K562 (cell line): ENCODE results near the gene NKIRAS1. TPM values are rescaled to one million over a fixed set of nuclear protein-coding genes. Genes with fewer than 3 reads are reported as not detected.

Experiments
- ATF3 ChIP-seq, 2 experiments: fragments of 450-650 bp in 1 of 2; sonication (generic) in 1 of 2; formaldehyde crosslinking in 1 of 2; IDR thresholded peaks in 1 of 2; conservative IDR thresholded peaks in 1 of 2; 2 replicates each; pipeline versions ENCODE4 v1.6.1 to v1.8.1; 2016 to 2023; ENCODE audit warnings: mild to moderate bottlenecking in 2 of 2, moderate library complexity in 2 of 2, inconsistent platforms in 1 of 2, missing genetic modification reagents in 1 of 2
- EP400 ChIP-seq: fragments of 450-650 bp; IDR thresholded peaks from 2 replicates; pipeline ENCODE4 v1.6.1; 2017; ENCODE audit warnings: antibody characterized with exemption, mild to moderate bottlenecking, moderate library complexity
- NCOR1 ChIP-seq: fragments of 450-650 bp; IDR thresholded peaks from 2 replicates; pipeline ENCODE4 v1.6.1; 2016; ENCODE audit warnings: mild to moderate bottlenecking, moderate library complexity
- RFX7 ChIP-seq: fragments of 250-450 bp; sonication (Bioruptor Pico); IDR thresholded peaks from 2 replicates; pipeline ENCODE4 v1.5.1; 2021; ENCODE audit warnings: mild to moderate bottlenecking
- RHOXF2B ChIP-seq: fragments of 250-450 bp; sonication (Bioruptor Pico); conservative IDR thresholded peaks from 2 replicates; pipeline ENCODE4 v1.5.1; 2021
- ZNF277 ChIP-seq: fragments of 250-450 bp; sonication (Bioruptor Pico); IDR thresholded peaks from 2 replicates; pipeline ENCODE4 v1.8.0; 2022; ENCODE audit warnings: inconsistent platforms, mild to moderate bottlenecking, moderate library complexity, borderline replicate concordance
- ZNF398 ChIP-seq: fragments of 250-450 bp; sonication (Bioruptor Pico); IDR thresholded peaks from 2 replicates; pipeline ENCODE4 v1.8.0; 2021; ENCODE audit warnings: moderate library complexity, mild to moderate bottlenecking, inconsistent platforms
- polyA plus RNA-seq, 8 experiments: library from polyadenylated mRNA; depleted of rRNA in 4 of 8; stranded (reverse) in 5 of 8; unstranded in 3 of 8; fragments of >200 nt; fragmentation: Nextera tagmentation in 2 of 8; fragmentation: Illumina TruSeq in 1 of 8; extraction: Ambion mirVana in 2 of 8; extraction: Trizol in 1 of 8; gene quantifications; 2 replicates each; pipeline versions ENCODE4 v1.2.1 to v1.2.3, GENCODE V29; 2011 to 2014; ENCODE audit warnings: inconsistent platforms in 1 of 8, missing spikeins in 1 of 8
- total RNA-seq, 7 experiments: library from RNA; depleted of rRNA in 6 of 7; stranded (reverse); fragments of >200 nt in 6 of 7; fragmentation: Illumina TruSeq in 2 of 7; extraction: Trizol in 2 of 7; gene quantifications; 2 replicates each; pipeline versions ENCODE4 v1.2.1 to v1.2.3, GENCODE V29; 2011 to 2021; ENCODE audit warnings: low replicate concordance in 1 of 7
- TF ChIP-seq, protein P1 (sequence below): sonication (generic); formaldehyde crosslinking; IDR thresholded peaks from 2 replicates; pipeline ENCODE4 v1.8.1; 2023; ENCODE audit warnings: mild to moderate bottlenecking, missing genetic modification reagents
- TF ChIP-seq, protein P2 (sequence below), 2 experiments: fragments of 150-350 bp in 1 of 2; IDR thresholded peaks; 2 replicates each; pipeline ENCODE4 v1.6.1; 2012 to 2016; ENCODE audit warnings: low read depth in 2 of 2, low read length in 2 of 2, mild to moderate bottlenecking in 1 of 2, moderate library complexity in 1 of 2
- TF ChIP-seq, protein P3 (sequence below): sonication (generic); formaldehyde crosslinking; IDR thresholded peaks from 2 replicates; pipeline ENCODE4 v1.8.0; 2022; ENCODE audit warnings: mild to moderate bottlenecking, missing genetic modification reagents

NKIRAS1 gene
- total and polyA plus RNA-seq, 9 of the 15 experiments (the other 6 are each of a cell fraction or from before 2014, with no cell fraction given), result 5.1 to 10.3 (median 6.3) TPM

GRCh38 chr3:23938688-23939087 lies 21.9 kb upstream of the NKIRAS1 start (continued):
- TF ChIP-seq, protein P1, sequence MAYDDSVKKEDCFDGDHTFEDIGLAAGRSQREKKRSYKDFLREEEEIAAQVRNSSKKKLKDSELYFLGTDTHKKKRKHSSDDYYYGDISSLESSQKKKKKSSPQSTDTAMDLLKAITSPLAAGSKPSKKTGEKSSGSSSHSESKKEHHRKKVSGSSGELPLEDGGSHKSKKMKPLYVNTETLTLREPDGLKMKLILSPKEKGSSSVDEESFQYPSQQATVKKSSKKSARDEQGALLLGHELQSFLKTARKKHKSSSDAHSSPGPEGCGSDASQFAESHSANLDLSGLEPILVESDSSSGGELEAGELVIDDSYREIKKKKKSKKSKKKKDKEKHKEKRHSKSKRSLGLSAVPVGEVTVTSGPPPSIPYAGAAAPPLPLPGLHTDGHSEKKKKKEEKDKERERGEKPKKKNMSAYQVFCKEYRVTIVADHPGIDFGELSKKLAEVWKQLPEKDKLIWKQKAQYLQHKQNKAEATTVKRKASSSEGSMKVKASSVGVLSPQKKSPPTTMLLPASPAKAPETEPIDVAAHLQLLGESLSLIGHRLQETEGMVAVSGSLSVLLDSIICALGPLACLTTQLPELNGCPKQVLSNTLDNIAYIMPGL, result no peak
- TF ChIP-seq ATF3 (IDR thresholded peaks at IDR 0.05), result peak; percentile 93
- no peak for TF ChIP-seq ATF3 (CRISPR knock-in tag; conservative IDR thresholded peaks at IDR 0.05)
- TF ChIP-seq, protein P2, sequence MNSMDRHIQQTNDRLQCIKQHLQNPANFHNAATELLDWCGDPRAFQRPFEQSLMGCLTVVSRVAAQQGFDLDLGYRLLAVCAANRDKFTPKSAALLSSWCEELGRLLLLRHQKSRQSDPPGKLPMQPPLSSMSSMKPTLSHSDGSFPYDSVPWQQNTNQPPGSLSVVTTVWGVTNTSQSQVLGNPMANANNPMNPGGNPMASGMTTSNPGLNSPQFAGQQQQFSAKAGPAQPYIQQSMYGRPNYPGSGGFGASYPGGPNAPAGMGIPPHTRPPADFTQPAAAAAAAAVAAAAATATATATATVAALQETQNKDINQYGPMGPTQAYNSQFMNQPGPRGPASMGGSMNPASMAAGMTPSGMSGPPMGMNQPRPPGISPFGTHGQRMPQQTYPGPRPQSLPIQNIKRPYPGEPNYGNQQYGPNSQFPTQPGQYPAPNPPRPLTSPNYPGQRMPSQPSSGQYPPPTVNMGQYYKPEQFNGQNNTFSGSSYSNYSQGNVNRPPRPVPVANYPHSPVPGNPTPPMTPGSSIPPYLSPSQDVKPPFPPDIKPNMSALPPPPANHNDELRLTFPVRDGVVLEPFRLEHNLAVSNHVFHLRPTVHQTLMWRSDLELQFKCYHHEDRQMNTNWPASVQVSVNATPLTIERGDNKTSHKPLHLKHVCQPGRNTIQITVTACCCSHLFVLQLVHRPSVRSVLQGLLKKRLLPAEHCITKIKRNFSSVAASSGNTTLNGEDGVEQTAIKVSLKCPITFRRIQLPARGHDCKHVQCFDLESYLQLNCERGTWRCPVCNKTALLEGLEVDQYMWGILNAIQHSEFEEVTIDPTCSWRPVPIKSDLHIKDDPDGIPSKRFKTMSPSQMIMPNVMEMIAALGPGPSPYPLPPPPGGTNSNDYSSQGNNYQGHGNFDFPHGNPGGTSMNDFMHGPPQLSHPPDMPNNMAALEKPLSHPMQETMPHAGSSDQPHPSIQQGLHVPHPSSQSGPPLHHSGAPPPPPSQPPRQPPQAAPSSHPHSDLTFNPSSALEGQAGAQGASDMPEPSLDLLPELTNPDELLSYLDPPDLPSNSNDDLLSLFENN (IDR thresholded peaks at IDR 0.05; ENCODE audit: low read depth in 2 of 2, low read length in 2 of 2), result no peak
- TF ChIP-seq NCOR1, result no peak
- no peak for TF ChIP-seq RHOXF2B (CRISPR knock-in tag)
- no peak for TF ChIP-seq RFX7 (CRISPR knock-in tag)
- no peak for TF ChIP-seq ZNF398 (CRISPR knock-in tag)
- TF ChIP-seq ZNF277 (CRISPR knock-in tag), result no peak
- peak; percentile 61 for TF ChIP-seq EP400
- TF ChIP-seq, protein P3, sequence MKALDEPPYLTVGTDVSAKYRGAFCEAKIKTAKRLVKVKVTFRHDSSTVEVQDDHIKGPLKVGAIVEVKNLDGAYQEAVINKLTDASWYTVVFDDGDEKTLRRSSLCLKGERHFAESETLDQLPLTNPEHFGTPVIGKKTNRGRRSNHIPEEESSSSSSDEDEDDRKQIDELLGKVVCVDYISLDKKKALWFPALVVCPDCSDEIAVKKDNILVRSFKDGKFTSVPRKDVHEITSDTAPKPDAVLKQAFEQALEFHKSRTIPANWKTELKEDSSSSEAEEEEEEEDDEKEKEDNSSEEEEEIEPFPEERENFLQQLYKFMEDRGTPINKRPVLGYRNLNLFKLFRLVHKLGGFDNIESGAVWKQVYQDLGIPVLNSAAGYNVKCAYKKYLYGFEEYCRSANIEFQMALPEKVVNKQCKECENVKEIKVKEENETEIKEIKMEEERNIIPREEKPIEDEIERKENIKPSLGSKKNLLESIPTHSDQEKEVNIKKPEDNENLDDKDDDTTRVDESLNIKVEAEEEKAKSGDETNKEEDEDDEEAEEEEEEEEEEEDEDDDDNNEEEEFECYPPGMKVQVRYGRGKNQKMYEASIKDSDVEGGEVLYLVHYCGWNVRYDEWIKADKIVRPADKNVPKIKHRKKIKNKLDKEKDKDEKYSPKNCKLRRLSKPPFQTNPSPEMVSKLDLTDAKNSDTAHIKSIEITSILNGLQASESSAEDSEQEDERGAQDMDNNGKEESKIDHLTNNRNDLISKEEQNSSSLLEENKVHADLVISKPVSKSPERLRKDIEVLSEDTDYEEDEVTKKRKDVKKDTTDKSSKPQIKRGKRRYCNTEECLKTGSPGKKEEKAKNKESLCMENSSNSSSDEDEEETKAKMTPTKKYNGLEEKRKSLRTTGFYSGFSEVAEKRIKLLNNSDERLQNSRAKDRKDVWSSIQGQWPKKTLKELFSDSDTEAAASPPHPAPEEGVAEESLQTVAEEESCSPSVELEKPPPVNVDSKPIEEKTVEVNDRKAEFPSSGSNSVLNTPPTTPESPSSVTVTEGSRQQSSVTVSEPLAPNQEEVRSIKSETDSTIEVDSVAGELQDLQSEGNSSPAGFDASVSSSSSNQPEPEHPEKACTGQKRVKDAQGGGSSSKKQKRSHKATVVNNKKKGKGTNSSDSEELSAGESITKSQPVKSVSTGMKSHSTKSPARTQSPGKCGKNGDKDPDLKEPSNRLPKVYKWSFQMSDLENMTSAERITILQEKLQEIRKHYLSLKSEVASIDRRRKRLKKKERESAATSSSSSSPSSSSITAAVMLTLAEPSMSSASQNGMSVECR (CRISPR knock-in tag), result no peak
